Loucy (cell line): ENCODE measurements around the gene PDK2.

ENCODE experiments used
- CTCF ChIP-seq: fragments of 200-600 bp; sonication (generic); conservative IDR thresholded peaks from 2 replicates; pipeline ENCODE4 v1.5.1; 2014; ENCODE audit warnings: mild to moderate bottlenecking, antibody characterized with exemption, low read length
- EZH2phosphoT487 ChIP-seq: fragments of 200-600 bp; IDR thresholded peaks from 2 replicates; pipeline ENCODE4 v1.6.1; 2018; ENCODE audit warnings: antibody characterized with exemption, mild to moderate bottlenecking, moderate library complexity, borderline replicate concordance

DNA sequence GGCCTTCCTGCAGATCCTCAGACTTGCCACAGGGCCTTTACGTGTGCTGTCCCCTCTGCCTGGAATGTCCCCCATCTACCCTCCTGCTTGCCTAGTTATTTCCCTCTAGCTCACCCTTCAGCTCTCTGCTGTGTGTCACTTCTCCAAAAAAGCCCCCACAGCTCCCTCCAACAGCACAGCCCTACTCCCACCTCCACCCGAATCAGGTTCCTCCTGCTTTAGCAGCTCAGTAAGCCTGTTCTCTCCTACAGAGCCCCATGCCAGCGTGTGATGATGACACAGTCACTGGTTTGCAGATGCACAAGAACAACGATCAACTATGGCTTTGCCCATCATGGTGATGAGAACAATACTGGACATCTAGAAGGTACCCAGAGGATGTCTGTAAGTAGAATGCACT, 41.9 kb downstream of the PDK2 start:
- TF ChIP-seq CTCF: no peak
- no peak for TF ChIP-seq EZH2phosphoT487
